SU-DHL-6 (cell line): ENCODE data around the gene SMIM23.

Experiments
- CTCF ChIP-seq: fragments of 200-600 bp; sonication (generic); IDR thresholded peaks from one replicate; pipeline ENCODE4 v1.5.1; 2017; ENCODE audit warnings: antibody characterized with exemption, mild to moderate bottlenecking, low read length, moderate library complexity; ENCODE audit not compliant: insufficient read depth, poor library complexity, severe bottlenecking
- EZH2phosphoT487 ChIP-seq: fragments of 200-600 bp; sonication (generic), shearing (Covaris generic); conservative IDR thresholded peaks from 2 replicates; pipeline ENCODE4 v1.6.1; 2018; ENCODE audit warnings: mild to moderate bottlenecking, antibody characterized with exemption, low read length, moderate library complexity, mixed read lengths

GRCh38 chr5:171830686-171831085 is 45.1 kb downstream of the SMIM23 start:
- TF ChIP-seq CTCF = no peak
- no peak for TF ChIP-seq EZH2phosphoT487
